GM19099 (cell line): Measurements from ENCODE around the gene UBAP2L.

Experiments
- POLR2A ChIP-seq: IDR thresholded peaks from 3 replicates; pipeline ENCODE4 v1.6.1; 2011; ENCODE audit warnings: low read depth; ENCODE audit not compliant: insufficient read length; ENCODE audit errors: extremely low read depth

The UBAP2L gene

GRCh38 chr1:154316704-154317103, 95.9 kb downstream of the UBAP2L start:
- TF ChIP-seq POLR2A: no peak

GRCh38 chr1:154318386-154318785, 97.6 kb downstream of the UBAP2L start:
- TF ChIP-seq POLR2A: no peak
